Gastrocnemius medialis (tissue), 4 donors: ENCODE results near the gene FGF4.

Experiments used
- POLR2A ChIP-seq, 2 donors: fragments of 450-650 bp; IDR thresholded peaks; one replicate each; pipeline ENCODE4 v1.6.1; 2017; ENCODE audit warnings: antibody characterized with exemption in 2 of 2, mild to moderate bottlenecking in 2 of 2, moderate library complexity in 2 of 2
- TF ChIP-seq, protein P1 (sequence below), 5 experiments: fragments of 450-650 bp in 3 of 5; fragments of 200-600 bp in 2 of 5; sonication (generic) in 2 of 5; IDR thresholded peaks in 4 of 5; conservative IDR thresholded peaks in 1 of 5; 1 replicate in 4 of 5; 2 replicates in 1 of 5; pipeline ENCODE4 v1.5.1; 2016 to 2019; ENCODE audit warnings: antibody characterized with exemption in 5 of 5, mild to moderate bottlenecking in 3 of 5, moderate library complexity in 3 of 5

DNA sequence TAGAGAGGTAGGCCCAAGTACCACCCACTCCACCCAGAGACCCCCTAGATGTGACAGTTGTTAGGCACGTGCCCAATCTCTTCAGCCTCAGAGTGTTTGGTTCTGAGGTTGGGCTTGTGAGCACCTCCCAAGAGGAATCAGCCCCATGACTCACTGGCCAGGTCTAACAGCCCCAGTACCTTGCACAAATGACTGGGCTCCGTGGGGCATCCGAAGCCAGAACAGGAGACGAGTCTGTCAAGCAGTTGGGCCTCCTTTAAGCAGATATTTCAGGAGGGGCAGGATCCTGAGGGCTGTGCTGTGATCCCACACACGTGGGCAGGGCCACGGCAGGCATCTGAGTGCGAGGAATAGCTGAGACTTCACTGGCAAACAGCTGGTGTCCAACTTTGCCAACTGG, 42.2 kb downstream of the FGF4 start:
- TF ChIP-seq, protein P1, sequence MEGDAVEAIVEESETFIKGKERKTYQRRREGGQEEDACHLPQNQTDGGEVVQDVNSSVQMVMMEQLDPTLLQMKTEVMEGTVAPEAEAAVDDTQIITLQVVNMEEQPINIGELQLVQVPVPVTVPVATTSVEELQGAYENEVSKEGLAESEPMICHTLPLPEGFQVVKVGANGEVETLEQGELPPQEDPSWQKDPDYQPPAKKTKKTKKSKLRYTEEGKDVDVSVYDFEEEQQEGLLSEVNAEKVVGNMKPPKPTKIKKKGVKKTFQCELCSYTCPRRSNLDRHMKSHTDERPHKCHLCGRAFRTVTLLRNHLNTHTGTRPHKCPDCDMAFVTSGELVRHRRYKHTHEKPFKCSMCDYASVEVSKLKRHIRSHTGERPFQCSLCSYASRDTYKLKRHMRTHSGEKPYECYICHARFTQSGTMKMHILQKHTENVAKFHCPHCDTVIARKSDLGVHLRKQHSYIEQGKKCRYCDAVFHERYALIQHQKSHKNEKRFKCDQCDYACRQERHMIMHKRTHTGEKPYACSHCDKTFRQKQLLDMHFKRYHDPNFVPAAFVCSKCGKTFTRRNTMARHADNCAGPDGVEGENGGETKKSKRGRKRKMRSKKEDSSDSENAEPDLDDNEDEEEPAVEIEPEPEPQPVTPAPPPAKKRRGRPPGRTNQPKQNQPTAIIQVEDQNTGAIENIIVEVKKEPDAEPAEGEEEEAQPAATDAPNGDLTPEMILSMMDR (IDR thresholded peaks at IDR 0.05 in 4 of 5, conservative IDR thresholded peaks at IDR 0.05 in 1 of 5), result no peak
- no peak for TF ChIP-seq POLR2A (IDR thresholded peaks at IDR 0.05)
